ENCODE data around the gene NELL2.

GRCh38 chr12:44655846-44656245 lies 220.3 kb downstream of the NELL2 start:
- no peak for TF ChIP-seq CTCF (conservative IDR thresholded peaks at IDR 0.05; ENCODE audit: low read length)
- no peak for TF ChIP-seq EZH2phosphoT487 (IDR thresholded peaks at IDR 0.05; ENCODE audit: borderline replicate concordance, low read depth, low read length)

Data from OCI-LY7 (cell line).